HG02970 (cell line): ENCODE data around the gene HMX3.
A peak's percentile ranks its signal among the peaks of the same experiment; 100 is the strongest.

ENCODE experiments used
- ATAC-seq: cut with Tn5 transposase; IDR thresholded peaks from one replicate; pipeline ENCODE4 v1.9.1; 2021; ENCODE audit warnings: mild to moderate bottlenecking, moderate library complexity, moderate number of reproducible peaks; ENCODE audit not compliant: unreplicated experiment, low FRiP score

The HMX3 gene

DNA sequence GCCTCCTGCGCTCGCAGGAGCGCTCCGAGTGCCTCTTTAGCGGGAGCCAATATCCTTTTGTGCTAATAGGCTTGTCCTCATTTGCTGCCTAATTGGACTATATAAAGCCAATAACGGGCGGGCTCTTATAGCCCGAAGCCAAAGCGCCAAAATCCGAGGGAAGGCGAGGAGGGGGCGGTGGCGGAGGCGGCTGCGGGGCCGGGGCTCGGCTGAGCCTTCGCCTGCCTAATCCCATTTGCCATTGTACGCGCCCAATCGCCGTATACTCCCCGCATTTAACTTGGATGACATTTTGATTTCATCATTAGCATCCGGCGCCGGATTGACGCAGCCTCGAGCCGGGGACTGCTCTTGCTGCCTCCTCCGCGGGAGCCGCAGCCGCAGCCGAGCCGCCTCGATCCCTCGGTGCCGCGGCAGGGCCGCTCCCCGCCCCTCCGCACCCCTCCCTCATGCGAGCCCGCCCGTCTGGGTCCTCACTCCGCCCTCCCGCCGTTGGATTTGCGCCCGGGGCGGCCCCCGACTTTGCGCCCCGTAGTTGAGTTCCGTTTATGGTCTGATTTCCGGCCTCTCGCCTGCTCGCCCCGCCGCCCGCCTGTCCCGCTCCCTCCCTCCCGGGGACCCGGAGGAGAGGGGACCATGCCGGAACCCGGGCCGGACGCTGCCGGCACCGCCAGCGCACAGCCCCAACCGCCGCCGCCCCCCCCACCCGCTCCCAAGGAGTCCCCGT is at the start of gene HMX3:
Gene HMX3 (plus strand): TSS at position 556 of the 727 bp plus-strand sequence. CDS start 81 bp downstream, at position 637.
- no peak for ATAC-seq

DNA sequence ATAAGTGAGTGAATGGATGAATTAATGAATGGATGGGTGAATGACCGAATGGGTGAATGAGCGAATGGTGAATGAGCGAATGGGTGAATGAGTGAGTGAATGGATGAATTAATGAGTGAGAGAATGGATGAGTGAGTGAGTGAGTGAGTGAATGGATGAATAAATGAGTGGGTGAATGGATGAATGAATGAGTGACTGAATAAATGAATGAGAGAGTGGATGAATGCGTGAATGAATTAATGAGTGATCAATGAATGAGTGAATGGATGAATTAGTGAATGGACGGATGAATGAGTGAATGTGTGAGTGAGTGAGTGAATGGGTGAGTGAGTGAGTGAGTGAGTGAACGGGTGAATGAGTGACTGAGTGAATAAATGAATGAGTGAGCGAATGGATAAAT is 49.5 kb upstream of the HMX3 start:
- no peak for ATAC-seq

DNA sequence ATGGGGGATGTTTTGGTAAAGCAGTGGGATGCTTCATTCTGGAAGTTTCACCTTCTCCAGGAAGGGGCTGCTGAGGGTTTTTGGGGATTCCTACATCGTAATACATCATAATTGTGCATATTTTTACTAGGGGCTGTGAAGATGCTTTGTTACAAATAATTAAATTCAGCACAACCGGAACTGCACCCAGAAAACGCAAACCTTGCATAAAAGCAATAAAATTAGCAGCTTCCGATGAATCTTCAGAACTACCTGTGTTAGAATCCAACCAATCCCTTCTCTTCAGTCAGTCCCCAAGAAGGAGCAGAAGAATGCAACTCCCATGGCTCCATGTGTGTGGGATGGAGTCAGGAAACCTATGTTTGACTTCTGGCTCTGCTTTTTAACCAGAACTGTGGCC is 48.4 kb upstream of the HMX3 start:
- ATAC-seq = no peak

DNA sequence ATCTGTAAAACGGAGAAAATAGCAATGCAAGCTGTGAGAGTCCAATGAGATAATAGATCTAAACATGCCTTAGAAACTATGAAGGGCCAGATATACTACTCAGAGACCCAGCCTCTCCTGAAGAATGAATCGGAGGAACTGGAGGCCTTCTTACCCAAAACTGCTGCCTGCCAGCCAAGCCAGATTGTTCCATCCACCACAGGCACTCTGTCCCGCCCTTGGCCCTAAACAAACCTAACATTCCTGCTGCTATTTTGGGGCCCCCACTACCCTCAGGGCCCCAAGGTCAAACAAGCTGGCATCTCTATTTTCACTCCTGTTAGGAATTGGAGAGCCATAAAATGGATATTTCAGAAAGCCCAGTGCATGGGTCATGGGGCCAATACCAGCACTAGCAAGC is 48.0 kb upstream of the HMX3 start:
- no peak for ATAC-seq

DNA sequence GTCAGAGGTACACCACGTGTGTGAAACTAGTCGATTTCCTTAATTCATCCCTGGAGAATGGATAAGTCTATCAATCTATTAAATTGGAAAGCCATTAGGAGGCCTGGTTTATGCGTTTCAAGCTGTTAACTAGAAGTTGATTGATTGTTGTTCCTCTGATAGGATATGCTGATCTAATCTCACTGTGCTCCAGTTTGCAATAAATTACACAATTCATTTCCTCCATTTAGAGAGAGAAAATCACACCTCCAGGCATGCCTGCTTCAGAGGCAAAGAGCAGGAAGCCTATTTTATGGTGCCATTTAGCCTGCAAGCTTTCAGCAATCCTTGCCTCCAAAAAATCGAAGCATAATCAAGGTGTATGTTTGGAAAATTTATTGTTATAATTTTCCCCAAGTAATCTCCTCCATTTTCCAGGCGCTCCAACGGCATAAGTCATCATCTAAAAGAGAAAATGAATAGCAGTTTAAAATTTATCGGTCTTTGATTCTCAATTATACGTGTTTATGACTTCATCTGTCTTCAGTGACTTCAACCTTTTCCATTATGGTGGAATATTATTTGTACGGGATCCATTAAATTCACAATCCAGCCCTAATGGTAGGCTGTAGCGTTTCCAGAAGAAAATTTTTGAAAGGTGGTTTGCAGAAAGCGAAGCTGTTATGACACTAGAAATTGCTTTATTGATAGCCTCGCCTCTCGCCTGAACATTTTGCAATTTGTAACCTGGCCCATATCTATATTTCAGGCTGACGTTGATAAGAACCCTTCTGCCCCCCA is 42.9 kb upstream of the HMX3 start:
- no peak for ATAC-seq

DNA sequence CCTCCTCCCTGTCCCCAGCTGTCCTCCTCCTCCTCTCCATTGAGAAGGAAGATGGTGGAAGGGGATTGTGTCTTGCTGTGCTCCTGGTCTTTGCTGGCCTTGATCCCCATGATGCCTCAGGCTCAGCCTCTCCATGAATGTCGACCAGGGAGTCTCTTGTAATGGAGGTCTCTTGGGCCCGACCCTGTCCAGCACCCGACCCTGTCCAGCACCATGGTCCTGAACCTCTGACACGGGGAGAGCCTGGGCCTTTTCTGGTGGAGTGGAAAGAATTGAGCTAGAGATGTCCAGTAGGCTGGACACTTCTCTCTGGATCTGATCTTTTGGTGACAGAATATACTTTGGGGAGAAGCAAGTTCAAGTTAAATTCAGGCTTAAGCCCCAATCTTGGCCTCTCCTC is 42.3 kb upstream of the HMX3 start:
- ATAC-seq = no peak

DNA sequence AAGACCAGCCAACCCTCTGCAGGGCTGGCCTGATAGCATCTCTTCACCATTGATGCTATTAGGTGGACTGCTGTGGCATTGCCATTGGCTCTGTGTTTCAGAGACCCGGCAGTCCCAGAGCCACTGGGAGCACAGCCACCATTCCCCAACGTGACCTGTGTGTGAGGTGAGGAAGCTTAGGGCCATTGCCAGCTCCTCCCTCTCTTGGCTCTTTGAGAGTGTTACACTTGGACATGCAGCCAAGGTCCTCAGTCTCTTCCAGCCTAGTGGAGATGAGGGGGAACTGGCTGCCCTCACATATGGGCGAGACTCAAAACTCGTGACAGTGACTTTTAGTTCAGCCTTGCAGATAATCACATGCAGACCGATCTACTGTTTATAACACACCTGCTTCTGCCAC is 39.3 kb upstream of the HMX3 start:
- no peak for ATAC-seq

DNA sequence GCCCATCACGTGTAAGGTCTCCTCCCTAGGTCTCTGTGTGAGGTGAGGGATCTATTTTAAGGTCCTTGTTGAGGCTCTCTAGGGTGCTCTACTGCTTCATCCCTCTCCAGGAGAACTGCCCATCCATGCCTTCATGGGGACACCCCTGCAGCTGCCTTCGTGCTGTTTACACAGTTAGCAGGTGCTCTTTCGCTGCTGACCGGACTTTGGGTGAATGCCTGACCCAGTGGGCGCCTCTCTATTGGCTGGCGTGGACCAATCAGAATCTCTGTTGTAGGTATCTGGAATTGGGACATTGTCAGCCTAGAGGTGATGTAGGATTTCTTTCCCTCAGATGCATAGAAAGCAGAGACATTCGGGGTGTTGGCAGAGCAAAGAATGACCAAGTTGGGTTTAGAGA is 38.7 kb upstream of the HMX3 start:
- ATAC-seq = no peak

DNA sequence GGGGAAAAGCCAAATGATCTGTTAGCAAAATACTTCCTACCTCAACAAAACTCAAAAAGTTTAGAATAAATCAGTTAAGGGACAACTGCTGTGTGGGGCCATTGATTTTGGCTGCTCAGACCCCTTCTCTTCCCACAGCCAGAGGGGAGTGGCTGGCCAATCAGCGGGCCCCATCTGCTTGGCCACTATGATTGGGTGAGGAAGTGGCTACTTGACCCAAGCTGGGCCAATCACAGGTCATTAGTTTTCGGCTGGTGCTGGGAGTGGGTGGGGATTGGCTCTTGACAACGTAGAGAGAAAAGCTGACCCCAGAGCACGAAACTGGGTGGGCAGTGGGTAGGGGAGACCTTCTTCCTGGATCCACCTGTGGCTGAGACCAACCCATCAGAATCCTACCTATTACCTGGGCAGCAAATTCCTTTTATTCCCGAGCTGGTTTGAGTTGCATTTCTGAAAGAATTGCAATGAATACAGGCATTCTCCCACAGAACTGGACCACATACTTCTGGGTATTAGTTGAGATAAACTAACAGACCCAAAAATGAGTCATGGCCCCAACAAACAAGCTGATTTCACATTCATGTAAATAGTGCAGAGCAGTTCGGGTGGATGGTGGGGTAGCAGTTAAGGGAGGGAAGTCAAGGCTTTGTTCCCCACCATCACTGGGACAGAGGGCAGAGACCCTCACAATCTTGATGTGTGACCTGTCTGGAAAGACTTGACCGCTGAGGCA is 35.6 kb upstream of the HMX3 start:
- ATAC-seq = no peak

DNA sequence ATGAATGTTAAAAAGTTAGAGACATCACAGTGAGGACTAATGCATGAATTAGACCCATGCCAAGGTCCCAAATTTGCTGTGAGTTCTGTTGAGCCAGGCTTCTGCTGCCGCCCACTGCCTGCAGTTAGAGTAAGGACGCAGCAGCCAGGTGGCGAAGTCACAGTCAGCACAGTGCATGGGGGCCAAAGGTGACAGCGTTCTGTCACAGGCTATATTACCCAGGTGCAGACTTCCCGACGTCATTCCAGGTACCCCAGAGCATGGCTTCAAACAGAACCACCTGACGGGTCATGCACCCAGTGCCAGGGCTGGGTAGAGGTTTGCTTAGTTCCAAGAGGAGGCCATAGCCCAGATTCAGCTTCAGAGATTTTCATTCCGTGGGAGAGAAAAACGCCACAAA is 33.9 kb upstream of the HMX3 start:
- no peak for ATAC-seq

DNA sequence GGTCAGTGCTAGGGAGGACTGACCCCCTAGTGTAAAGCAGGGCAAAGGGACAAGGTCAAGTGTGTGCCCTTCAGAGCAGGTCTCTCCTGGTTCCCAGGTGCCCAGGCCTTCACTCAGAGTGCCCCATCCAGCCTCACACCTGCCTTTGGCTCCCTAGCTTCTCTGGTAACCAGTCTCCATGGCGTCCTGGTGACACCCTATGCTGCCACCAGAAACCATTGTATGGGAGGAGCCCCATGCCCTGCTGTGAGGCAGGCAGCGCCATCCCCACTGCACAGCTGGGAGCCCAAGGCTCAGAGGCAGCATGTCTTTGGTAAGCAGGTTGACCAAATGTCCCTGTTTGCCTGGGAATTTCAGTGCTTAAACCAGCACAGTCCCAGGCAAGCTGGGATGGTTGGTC is 33.1 kb upstream of the HMX3 start:
- ATAC-seq = no peak

DNA sequence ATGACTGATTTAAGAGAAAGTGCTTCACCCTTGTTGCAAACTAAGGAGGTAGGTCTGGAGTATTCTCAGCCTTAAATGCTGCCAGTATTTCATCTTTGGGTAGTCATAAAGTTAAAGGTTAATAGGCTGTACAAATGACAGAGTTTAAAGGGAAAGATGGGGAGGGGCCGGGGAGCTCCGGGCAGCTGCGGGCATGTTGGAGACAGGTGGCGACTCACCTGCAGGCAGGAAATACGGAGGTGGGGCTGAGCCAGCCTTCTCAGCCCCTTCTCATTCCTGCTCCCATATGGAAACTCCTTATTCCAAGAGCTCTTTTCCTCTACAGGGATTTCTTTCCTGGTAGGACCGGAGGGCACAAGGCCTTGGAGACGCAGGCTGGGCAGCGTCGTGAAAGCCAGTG is 31.8 kb upstream of the HMX3 start:
- no peak for ATAC-seq

DNA sequence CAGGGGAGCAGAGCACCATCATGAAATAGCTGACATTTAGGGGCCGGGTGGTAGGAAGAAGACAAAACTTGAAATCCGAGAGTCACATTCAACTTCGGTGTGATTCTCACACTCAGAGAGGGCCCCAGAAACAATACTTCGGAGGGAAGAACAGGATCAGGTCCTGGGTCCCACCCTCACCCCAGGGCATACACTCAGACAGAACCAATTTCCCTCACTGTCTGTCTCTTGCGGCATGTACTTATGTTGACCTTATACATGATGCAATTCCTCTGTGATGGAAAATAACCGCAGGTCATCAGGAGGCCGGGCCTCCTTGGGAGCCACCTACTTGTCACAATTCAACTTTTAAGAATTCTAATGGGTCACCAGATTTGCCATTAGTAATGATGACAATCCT is 26.3 kb upstream of the HMX3 start:
- ATAC-seq = no peak

DNA sequence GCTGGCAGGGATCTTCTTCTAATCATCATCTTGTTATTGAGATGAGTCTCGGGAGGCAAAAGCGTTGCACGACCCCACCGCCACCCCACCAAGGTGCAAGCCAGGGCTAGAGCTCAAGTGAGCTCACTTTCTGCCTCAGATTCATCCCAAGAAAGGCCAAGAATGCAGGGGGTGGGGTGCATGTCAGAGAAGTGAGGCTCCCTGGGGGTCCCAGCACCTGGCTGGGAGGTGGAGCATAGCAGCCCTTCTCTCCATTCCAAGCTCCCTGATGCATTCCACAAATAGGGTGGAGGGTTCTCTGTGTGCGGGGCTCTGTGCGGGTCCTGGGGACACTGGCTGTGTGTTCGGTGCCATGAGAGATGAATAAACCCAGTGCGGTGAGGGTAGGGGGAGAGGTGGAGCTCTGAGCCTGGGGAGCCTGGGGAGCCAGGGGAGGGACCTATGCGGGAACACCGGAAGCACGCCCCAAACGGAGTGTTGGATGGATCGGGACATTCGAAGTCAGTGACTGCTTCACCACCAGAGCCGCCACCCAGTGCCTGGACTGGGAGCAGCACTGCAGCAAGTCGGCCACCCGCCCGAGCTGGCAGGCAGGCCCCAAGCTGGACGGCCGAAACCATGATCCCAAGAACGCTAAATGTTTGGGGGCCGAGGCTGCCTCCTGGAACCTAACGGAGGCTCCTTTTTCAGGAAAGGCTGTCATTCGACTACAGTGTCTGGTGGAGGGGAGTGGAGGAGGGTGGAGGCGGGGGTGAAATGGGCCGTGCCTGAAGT is 17.9 kb upstream of the HMX3 start:
- no peak for ATAC-seq

DNA sequence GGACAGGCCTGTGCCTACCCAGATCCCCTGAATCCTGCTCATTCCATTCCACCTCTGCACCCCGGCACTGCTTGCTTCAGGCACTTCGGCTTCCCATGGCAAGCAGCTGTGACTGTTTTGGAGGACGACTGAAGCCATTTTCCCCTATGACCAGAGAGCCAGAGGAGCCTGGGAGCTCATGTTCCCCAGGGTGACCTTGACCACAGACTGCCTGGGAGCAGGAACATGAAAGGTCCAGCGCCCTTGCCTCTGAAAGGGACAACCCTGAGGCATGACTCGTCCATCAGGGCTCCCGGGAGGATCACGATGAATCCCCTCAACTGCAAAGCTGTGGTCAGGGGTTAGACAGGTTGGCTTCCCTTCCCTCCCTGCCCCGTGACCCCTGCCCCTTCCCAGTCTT is 16.7 kb upstream of the HMX3 start:
- no peak for ATAC-seq

DNA sequence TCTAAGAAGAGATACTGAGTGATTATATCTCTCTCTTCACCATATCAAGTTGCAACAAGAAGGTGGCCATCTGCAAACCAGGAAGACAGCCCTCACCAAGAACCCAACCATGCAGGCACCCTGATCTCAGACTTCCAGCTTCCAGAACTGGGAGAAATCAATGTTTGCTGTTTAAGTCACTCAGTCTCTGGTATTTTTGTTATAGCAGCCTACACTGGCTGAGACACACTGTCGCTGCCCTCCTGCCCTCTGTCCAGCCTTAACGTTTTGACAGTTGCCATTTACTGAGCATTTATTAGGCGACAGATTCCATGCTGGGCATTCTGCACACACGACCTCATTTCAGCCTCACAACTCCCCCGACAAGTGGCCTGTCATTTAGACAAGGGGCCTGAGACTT is 9.5 kb upstream of the HMX3 start:
- no peak for ATAC-seq

DNA sequence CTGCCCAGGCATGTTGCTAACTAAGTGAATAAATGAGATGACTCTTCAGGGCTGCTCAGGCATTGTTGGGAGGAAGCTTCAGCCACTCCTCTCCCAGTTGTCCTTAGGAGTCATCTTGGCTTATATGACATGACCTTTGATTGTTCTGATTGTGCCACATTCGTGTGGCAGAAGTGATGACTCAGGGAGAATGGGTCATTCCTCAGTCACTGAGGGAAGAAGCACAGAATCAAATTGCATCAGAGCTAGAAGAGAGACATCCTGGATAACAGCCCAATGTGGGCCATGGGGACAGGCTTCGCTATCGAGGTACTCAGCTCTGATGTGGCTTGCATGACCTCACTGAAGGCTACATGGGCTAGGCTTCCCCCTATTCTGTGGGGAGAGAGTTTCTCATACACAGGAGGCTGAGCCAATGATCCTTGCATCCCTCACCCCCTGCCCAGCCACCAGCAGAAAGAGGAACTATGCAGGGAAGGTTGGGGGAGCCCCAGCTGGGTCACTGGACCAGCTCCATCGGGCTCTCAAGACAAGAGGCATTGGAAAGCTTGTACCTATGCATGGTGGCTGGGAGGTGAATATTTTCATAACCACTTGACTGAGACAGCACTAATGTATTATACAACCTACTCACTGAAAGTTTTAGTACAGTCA is 6.0 kb upstream of the HMX3 start:
- no peak for ATAC-seq

DNA sequence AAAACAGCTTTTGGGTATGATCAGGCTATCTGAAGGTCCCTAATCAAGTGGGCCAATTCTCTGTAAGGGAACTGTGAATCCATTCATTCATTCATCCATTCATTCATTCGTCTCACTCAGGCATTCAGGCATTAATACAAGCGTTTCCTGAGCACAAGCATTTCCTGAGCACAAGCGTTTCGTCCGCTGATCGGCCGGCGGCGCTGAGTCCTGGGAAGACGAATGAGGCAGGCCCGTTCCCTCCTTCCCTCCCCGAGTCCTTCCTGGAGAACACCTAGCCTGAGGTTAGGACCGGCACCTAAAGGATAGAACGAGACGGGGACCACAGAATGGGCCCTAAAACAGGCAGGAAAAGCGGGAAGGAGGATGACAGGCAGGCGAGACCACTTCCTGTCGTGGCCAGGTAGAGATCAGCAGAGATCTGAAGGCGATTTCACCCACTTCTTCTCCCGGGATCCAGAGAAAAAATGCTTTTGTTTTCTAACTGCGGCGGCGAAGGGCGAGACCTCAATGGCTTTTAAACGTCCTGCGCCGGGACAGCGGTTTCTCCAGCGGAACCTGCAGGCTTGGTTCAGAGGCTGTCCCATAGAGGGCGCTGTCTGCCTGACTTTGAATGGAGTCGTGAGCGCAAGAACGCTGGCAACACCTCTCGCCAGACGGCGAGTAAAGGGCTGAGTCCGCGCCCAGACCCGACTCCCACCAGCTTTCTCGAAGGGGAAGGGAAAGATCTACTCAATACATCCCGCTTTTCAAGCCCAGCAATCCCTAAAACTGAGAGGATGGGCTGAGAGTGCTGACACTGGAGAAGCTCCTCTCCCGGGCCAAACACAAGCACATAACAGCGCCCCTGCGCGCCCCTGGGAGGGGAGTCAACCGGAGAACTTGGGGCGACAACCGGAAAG is 2.9 kb upstream of the HMX3 start:
- peak; percentile 56 for ATAC-seq
